ENCODE data around the gene NEURL3. TPM values are rescaled to one million over a fixed set of nuclear protein-coding genes. Genes with fewer than 3 reads are reported as not detected.
"Not testable (repeated sequence)": the region's sequence is repeated elsewhere in the genome, so short reads cannot be mapped to it uniquely, and the experiment has no call there.

The NEURL3 gene
- polyA plus RNA-seq: 0.81 TPM
- long read RNA-seq, donor 1: 0 reads
- long read RNA-seq, donor 2, partial matches to known transcripts: 7 of 7 reads
- long read RNA-seq, donor 2, other reads (novel, unspliced or antisense): 0 of 7 reads
- long read RNA-seq, donor 3: 0 reads
- long read RNA-seq, donor 4, partial matches to known transcripts: 0 of 1 reads
- long read RNA-seq, donor 4, other reads (novel, unspliced or antisense): 0 of 1 reads
- long read RNA-seq, donor 5: 0 reads
- long read RNA-seq, donor 6, partial matches to known transcripts: 0 of 2 reads
- long read RNA-seq, donor 6, other reads (novel, unspliced or antisense): 0 of 2 reads
- long read RNA-seq, donor 7, partial matches to known transcripts: 0 of 1 reads
- long read RNA-seq, donor 7, other reads (novel, unspliced or antisense): 0 of 1 reads
- long read RNA-seq, donor 8, partial matches to known transcripts: 0 of 1 reads
- long read RNA-seq, donor 8, other reads (novel, unspliced or antisense): 0 of 1 reads
- long read RNA-seq, donor 9, partial matches to known transcripts: 0 of 1 reads
- long read RNA-seq, donor 9, other reads (novel, unspliced or antisense): 0 of 1 reads
- long read RNA-seq, donor 10: 0 reads
- long read RNA-seq, donor 11: 0 reads

DNA sequence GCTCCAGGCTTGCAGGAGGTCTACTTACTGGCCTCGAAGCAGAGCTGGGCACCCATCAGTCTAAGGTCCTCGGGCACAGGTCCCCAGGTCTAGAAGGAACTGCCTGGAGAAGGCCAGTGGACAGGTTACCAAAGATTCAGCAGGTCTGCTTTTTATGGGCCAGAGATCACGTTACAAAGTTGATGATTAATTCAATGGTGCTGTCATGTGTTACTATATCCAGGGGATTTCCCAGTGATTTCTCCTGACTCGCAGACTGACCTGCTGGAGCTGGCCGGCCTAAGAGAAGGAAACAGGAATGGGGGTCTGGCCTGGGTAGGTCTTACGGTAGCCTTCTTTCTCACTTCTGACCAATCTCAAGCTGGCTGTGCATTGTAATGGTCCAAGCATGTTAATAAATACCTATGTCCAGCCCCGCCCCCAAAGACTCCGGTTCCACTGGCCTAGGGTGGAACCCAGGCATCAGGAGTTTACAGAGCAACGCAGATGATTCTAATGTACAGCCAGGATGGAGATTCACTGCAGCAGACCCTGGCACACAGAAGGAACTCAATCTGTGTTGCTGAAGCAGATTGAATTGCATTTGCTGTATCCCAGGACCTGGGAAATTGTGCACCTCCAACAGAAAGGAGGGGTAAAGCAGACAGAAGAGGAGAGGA is at the start of gene NEURL3:
Gene NEURL3, minus strand, starts transcription at position 127 of the 659 bp plus-strand sequence. Its CDS starts 71 bp downstream, at position 56.
- H3K27ac ChIP-seq (ENCODE audit: low read length): peak within 1 kb of the TSS; percentile 82
- WGBS (ENCODE audit: insufficient coverage, low lambda C conversion rate): no CpG with 5 or more reads among the region's 9 CpGs
- peaks cover 9% of the 10 kb centered on the region for H3K9me3 ChIP-seq (ENCODE audit: control insufficient read depth, low read depth, low read length)
- H3K4me1 ChIP-seq (ENCODE audit: control insufficient read depth, insufficient read depth, low read length): peaks cover 60% of the 10 kb centered on the region
- DNase-seq: peak; percentile 86 to 95
- no peaks in the 10 kb centered on the region for H3K36me3 ChIP-seq (ENCODE audit: control insufficient read depth, insufficient read depth, low read length)
- H3K4me3 ChIP-seq (ENCODE audit: low read length): no peak within 1 kb of the TSS
- peaks cover 9% of the 10 kb centered on the region for H3K27me3 ChIP-seq (ENCODE audit: control insufficient read depth, insufficient read depth, low read length)

- H3K36me3 ChIP-seq (ENCODE audit: control insufficient read depth, insufficient read depth, low read length): peaks cover 5% of the 10 kb centered on the region
- H3K4me1 ChIP-seq (ENCODE audit: control insufficient read depth, insufficient read depth, low read length): peaks cover 18% of the 10 kb centered on the region
- no peak overlapping the region for H3K4me3 ChIP-seq (ENCODE audit: low read length)
- H3K9me3 ChIP-seq (ENCODE audit: control insufficient read depth, low read depth, low read length): no peaks in the 10 kb centered on the region
- WGBS (ENCODE audit: insufficient coverage, low lambda C conversion rate): no CpG with 5 or more reads among the region's 35 CpGs
- no peak overlapping the region for H3K27ac ChIP-seq (ENCODE audit: low read length)
- DNase-seq: peak; percentile 44 to 46
- no peaks in the 10 kb centered on the region for H3K27me3 ChIP-seq (ENCODE audit: control insufficient read depth, insufficient read depth, low read length)
These were observed 49.4 kb upstream of the NEURL3 start for GRCh38 chr2:96554293-96555145.

DNA sequence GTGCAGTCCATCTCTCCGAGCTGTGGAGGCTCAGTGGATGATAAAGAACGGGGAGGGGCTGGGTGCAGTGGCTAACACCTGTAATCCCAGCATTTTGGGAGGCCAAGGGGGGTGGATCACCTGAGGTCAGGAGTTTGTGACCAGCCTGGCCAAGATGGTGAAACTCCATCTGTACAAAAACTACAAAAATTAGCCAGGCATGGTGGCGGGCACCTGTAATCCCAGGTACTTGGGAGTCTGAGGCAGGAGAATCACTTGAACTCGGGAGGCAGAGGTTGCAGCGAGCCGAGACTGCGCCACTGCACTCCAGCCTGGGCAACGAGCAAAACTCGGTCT is 48.8 kb upstream of the NEURL3 start:
- no CpG with 5 or more reads among the region's 9 CpGs for WGBS (ENCODE audit: insufficient coverage, low lambda C conversion rate)
- not testable (repeated sequence) for H3K9me3 ChIP-seq (ENCODE audit: control insufficient read depth, low read depth, low read length)

DNA sequence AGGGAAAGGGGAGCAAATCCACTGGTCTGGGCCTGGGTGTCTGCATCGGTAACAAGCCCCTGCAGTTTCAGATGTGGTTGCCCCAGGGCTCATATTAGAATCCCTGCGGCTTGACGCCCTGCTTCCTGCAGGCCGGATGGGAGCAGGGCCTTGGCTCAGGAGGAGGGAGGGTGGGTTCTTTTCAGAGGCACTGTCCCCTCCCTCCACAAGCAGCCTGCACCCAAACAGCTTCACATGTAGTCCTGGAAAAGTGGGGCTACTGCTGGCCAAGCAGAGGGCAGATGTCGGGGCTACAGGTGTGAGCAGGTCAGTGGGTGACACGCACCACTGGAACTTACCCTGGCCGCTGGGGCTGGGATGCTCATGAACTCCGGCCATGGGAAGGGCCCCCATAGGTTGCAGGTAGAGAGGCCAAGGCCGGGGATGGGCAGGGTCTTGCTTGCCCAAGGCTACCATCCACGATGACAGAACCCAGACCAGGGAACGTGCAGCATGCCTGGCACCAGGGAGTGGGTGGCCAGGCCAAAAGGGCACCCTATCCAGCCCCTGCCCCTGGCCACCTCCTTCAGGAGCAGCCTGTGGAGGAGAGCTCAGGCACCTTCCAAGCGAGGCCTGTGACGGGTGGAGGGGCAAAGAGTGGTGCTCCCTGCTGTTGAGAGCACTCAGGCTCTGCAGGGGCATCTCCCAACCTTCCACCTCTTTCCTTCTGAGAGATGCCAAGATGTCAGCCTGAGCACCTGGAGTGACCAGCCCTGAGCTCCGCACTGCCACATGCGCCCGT is 48.2 kb upstream of the NEURL3 start:
- DNase-seq: no peak
- peaks cover 3% of the 10 kb centered on the region for H3K9me3 ChIP-seq (ENCODE audit: control insufficient read depth, low read depth, low read length)
- H3K36me3 ChIP-seq (ENCODE audit: control insufficient read depth, insufficient read depth, low read length): peaks cover 10% of the 10 kb centered on the region
- peaks cover 26% of the 10 kb centered on the region for H3K4me1 ChIP-seq (ENCODE audit: control insufficient read depth, insufficient read depth, low read length)
- no peak overlapping the region for H3K4me3 ChIP-seq (ENCODE audit: low read length)
- no CpG with 5 or more reads among the region's 16 CpGs for WGBS (ENCODE audit: insufficient coverage, low lambda C conversion rate)
- H3K27ac ChIP-seq (ENCODE audit: low read length): no peak overlapping the region
- H3K27me3 ChIP-seq (ENCODE audit: control insufficient read depth, insufficient read depth, low read length): no peaks in the 10 kb centered on the region

More for the DNA sequence above, 48.8 kb upstream of the NEURL3 start:
- not testable (repeated sequence) for H3K36me3 ChIP-seq (ENCODE audit: control insufficient read depth, insufficient read depth, low read length); DNase-seq; H3K27ac ChIP-seq (ENCODE audit: low read length); H3K4me3 ChIP-seq (ENCODE audit: low read length); H3K27me3 ChIP-seq (ENCODE audit: control insufficient read depth, insufficient read depth, low read length)
- H3K4me1 ChIP-seq (ENCODE audit: control insufficient read depth, insufficient read depth, low read length): peaks cover 24% of the 10 kb centered on the region

- Histone ChIP-seq H3K27me3 (ENCODE audit: control insufficient read depth, insufficient read depth, low read length) (no peaks in the 10 kb centered on the region), H3K4me3 (ENCODE audit: low read length) (no peak overlapping the region), H3K27ac (ENCODE audit: low read length) (no peak overlapping the region), H3K9me3 (ENCODE audit: control insufficient read depth, low read depth, low read length) (peaks cover 3% of the 10 kb centered on the region), H3K4me1 (ENCODE audit: control insufficient read depth, insufficient read depth, low read length) (peaks cover 26% of the 10 kb centered on the region), H3K36me3 (ENCODE audit: control insufficient read depth, insufficient read depth, low read length) (peaks cover 10% of the 10 kb centered on the region)
- WGBS (ENCODE audit: insufficient coverage, low lambda C conversion rate): no CpG with 5 or more reads among the region's 18 CpGs
- DNase-seq: no peak
These were observed 47.4 kb upstream of the NEURL3 start for GRCh38 chr2:96552315-96553175.

DNA sequence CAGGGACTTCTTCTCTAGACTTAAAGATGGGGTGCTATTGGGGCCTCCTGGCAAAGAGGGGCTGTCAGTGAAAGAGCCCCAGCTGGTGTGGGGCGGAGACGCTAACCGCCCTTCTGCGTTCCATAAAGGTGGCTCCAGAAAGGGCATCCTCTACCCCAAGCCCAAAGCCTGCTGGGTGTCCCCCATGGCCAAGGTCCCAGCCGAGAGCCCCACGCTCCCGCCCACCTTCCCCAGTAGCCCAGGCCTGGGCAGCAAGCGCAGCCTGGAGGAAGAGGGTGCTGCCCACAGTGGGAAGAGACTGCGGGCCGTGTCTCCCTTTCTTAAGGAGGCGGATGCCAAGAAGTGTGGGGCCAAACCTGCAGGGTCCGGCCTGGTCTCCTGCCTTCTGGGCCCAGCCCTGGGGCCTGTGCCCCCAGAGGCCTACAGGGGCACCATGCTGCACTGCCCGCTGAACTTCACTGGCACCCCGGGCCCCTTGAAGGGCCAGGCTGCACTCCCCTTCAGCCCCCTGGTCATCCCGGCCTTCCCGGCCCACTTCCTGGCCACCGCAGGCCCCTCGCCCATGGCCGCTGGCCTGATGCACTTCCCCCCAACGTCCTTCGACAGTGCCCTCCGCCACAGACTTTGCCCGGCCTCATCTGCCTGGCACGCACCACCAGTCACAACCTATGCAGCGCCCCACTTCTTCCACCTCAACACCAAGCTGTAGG is 46.6 kb upstream of the NEURL3 start:
- WGBS (ENCODE audit: insufficient coverage, low lambda C conversion rate): no CpG with 5 or more reads among the region's 25 CpGs
- peak in 1 of 2 donors; percentile 5 for DNase-seq
- Histone ChIP-seq H3K27ac (ENCODE audit: low read length) (no peak overlapping the region), H3K4me1 (ENCODE audit: control insufficient read depth, insufficient read depth, low read length) (peaks cover 26% of the 10 kb centered on the region), H3K4me3 (ENCODE audit: low read length) (no peak overlapping the region), H3K36me3 (ENCODE audit: control insufficient read depth, insufficient read depth, low read length) (peaks cover 10% of the 10 kb centered on the region), H3K27me3 (ENCODE audit: control insufficient read depth, insufficient read depth, low read length) (no peaks in the 10 kb centered on the region), H3K9me3 (ENCODE audit: control insufficient read depth, low read depth, low read length) (peaks cover 3% of the 10 kb centered on the region)

DNA sequence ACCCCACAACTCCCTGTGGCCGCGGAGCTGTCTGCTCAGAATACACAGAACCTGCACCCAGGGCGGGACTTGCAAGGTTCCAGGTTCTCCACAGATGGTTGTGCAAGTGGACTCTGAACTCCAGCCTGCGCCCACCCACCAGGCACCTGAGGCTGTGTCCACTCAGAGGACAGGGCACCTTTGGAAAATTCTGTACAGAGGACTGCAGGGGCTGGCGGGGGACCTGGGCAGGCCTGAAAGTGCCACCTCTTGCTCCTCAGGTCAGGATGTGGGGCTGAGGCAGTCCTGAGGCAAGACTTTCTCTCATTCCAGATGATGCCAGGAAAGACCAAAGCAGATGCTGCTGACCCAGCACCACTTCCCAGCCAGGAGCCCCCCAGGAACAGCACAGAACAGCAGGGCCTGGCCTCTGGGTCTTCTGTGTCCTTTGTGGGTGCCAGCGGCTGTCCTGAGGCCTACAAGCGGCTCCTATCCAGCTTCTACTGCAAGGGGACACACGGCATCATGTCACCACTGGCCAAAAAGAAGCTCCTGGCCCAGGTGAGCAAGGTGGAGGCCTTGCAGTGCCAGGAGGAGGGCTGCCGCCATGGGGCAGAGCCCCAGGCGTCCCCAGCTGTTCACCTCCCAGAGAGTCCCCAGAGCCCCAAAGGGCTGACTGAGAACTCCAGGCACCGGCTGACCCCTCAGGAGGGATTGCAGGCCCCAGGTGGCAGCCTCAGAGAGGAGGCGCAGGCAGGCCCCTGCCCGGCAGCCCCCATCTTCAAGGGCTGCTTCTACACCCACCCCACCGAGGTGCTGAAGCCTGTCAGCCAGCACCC is 45.8 kb upstream of the NEURL3 start:
- Histone ChIP-seq H3K36me3 (ENCODE audit: control insufficient read depth, insufficient read depth, low read length) (peaks cover 10% of the 10 kb centered on the region), H3K9me3 (ENCODE audit: control insufficient read depth, low read depth, low read length) (peaks cover 3% of the 10 kb centered on the region)

More for the DNA sequence above, 45.8 kb upstream of the NEURL3 start:
- Histone ChIP-seq H3K4me3 (ENCODE audit: low read length) (no peak overlapping the region), H3K27me3 (ENCODE audit: control insufficient read depth, insufficient read depth, low read length) (no peaks in the 10 kb centered on the region), H3K27ac (ENCODE audit: low read length) (peak overlapping the region; percentile 68), H3K4me1 (ENCODE audit: control insufficient read depth, insufficient read depth, low read length) (peaks cover 21% of the 10 kb centered on the region)
- DNase-seq: peak in 1 of 2 donors; percentile 47
- WGBS (ENCODE audit: insufficient coverage, low lambda C conversion rate): no CpG with 5 or more reads among the region's 14 CpGs
